Spleen (tissue), 7 donors: Measurements from ENCODE around the gene DCLK2.

Source experiments
- CTCF ChIP-seq, 11 experiments: fragments of 200-600 bp in 7 of 11; fragments of 450-650 bp in 4 of 11; sonication (generic) in 4 of 11; IDR thresholded peaks in 8 of 11; conservative IDR thresholded peaks in 3 of 11; 1 replicate in 7 of 11; 2 replicates in 4 of 11; pipeline versions ENCODE4 v1.4.0 to v1.8.0; 2016 to 2021; ENCODE audit warnings: antibody characterized with exemption in 11 of 11, inconsistent platforms in 4 of 11, mild to moderate bottlenecking in 1 of 11
- POLR2A ChIP-seq, 3 donors: fragments of 450-650 bp; IDR thresholded peaks; one replicate each; pipeline ENCODE4 v1.5.1; 2017; ENCODE audit warnings: antibody characterized with exemption in 3 of 3, mild to moderate bottlenecking in 1 of 3
- POLR2AphosphoS5 ChIP-seq, 3 donors: sonication (generic); formaldehyde crosslinking; IDR thresholded peaks; one replicate each; pipeline ENCODE4 v1.5.1; 2017; ENCODE audit warnings: antibody characterized with exemption in 3 of 3
- donor health status: DM: no; HTN: no; CAD: no; lungs with moderate emphysema.
- donor health status: DM: no; HTN: no; CAD: no.
- donor health status: DM: no; HTN: no; CAD: no.

GRCh38 chr4:150082241-150082640 is 4.0 kb downstream of the DCLK2 start:
- TF ChIP-seq CTCF (IDR thresholded peaks at IDR 0.05 in 8 of 11, conservative IDR thresholded peaks at IDR 0.05 in 3 of 11) (no peak), POLR2A (IDR thresholded peaks at IDR 0.05) (no peak), POLR2AphosphoS5 (IDR thresholded peaks at IDR 0.05) (no peak)
